HS-5 (cell line): Measurements from ENCODE around the gene RIC8B.
"Not testable (repeated sequence)": the region's sequence is repeated elsewhere in the genome, so short reads cannot be mapped to it uniquely, and the experiment has no call there.

Source experiments
- DNase-seq: peaks from one replicate; pipeline ENCODE4 v3.0.0-alpha.2; 2012; ENCODE audit warnings: low read depth

RIC8B gene

DNA sequence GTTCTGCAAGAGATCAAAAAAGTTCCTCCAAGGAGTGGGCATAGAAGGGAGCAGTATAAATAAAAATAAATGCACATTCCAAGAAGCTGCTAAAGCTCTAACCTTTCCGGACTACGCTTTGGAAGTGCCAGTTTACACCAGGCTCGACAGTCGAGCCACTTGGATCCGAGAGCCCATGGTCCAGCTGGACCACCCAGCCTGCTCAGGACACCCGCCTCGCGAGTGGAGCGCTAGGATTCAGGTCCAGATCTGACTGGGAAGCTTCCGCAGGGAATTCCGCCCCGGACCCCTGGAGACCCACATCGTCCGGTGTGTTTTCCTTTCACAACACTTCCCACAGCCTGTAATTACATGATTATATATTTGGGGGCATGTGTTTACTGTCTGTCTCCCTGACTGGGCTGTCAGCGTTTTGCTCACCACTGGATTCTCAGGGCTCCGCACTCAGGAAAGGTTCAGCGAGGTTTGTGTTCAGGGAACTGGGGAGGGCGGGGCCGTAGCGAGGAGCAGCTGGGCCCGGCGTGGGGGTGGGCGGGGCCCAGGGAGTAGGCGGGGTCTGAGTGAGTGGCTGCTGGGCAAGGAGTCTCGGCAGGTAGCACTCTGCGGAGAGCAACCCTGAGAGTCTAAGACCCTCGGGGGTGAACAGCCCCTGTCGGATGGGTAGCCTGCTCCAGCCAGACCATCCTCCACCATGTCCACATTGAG lies 128.9 kb downstream of the RIC8B start:
- no peak for DNase-seq

DNA sequence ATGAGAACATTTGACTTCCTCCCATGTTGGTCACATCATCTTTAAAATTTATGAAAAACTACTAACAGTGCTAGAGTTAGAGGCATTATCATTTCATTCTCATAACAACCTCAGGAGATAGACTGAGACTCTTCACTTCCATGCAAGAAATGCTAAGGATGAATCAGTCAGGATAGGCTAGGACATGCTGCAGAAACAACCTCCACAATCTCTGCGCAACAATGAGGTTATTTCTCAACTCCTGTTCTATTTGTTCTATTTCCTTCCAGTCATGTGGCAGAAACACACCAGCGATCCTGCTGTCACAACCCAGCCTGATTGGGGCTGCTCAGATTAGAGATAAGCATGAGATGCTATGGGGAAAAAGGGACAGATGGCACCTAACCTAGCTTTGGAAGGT lies 132.2 kb downstream of the RIC8B start:
- no peak for DNase-seq

DNA sequence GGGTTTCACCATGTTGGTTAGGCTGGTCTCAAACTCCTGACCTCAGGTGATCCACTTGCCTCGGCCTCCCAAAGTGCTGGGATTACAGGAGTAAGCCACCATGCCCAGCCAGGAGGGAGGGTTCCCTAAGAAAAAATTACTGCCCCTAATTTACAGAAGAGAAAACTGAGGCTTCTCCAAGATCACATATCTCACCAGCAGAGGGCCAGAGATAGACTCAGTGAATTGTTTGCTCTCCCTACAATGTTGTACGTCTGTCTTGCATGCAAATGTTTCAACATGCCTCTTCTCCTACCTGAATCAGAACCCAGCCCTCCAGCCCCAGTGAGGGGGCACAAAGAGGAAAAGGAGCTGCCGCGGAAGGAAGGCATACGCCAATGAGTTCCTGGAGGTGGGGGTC lies 132.9 kb downstream of the RIC8B start:
- DNase-seq: no peak

DNA sequence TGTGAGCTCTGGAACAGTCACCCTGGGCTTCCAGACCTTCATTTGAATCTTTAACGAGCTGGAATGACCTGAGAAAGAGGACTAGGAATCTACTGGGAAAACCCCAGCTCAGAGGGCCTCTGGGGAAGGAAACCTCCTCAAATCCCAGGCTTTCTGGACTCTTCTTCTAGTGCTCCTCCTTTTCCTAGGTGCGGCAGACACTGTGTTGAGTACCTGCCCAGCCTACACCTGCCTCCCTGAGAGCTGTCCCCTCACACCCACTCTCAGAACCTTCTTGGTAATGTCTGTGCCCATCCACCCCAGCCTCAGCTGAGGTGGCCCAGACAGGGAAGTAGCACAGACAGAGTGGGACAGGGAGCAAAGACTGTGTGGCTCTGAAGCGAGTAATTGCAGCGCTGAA lies 133.4 kb downstream of the RIC8B start:
- no peak for DNase-seq

DNA sequence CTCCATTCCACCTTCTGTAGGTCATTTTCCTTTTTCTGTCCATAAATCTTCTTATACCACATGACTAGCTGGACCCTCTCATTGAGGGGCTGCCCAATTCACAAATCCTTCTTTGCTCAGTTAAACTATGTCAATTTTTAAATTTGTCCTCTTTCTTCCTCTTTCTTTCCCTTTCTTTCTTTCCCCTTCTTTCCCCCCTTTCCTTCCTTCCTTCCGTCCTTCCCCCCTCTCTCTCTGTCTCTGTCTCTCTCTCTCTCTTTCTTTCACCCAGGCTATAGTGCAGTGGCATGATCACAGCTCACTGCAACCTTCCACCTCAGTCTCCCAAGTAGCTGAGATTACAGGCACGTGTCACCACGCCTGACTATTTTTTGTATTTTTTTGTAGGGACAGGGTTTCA lies 134.1 kb downstream of the RIC8B start:
- no peak for DNase-seq

DNA sequence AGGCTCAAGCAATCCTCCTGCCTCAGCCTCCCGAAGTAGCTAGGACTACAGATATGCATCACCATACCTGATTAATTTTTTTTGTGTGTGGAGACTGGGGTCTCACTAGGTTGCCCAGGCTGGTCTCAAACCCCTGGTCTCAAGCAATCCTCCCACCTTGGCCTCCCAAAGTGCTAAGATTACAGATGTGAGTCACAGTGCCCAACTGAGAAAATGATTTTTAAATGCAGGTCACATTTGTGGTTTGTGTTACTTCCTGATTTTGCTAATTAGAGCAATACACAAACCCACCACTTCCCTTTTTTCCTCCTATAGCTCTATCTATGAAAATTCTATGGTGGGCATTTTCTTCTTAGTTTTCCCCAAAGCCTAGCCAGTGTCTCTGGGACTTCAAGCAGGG lies 135.7 kb downstream of the RIC8B start:
- DNase-seq: no peak

DNA sequence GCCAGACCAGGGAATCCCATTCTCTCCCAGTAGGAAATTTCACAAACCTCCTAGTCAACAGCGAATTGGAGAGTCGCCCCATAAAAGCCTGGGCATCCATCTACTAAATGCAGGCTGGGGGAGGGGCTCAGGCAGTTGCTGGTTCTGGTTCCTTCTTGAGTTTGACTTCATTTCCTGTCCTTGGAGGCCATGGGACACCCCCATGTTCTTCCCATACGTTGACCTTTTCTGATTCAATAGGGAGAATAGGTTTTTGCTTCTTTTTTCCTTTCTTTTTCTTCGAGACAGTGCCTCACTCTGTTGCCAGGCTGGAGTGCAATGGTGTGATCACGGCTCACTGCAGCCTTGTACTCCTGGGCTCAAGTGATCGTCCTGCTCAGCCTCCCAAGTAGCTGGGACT lies 137.1 kb downstream of the RIC8B start:
- DNase-seq: no peak

DNA sequence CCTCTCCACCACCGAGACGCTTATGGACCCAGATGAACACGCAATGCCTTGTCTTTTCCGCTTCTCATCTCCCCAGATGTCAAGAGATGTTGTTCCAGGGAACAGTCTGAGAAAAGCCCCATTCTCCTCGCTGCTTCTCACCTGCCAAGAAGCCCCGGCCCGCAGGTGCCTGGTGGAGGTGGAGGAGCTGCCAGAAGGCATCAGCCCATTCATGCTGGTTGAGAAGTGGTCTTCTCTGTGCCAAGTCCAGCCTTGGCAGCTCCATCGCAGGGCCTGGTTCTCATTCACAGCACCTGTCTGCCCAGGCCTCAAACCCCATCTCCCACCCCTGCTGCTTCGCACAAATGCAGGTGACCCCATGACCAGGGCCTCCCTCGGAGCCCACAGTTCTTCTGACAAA lies 139.0 kb downstream of the RIC8B start:
- no peak for DNase-seq

DNA sequence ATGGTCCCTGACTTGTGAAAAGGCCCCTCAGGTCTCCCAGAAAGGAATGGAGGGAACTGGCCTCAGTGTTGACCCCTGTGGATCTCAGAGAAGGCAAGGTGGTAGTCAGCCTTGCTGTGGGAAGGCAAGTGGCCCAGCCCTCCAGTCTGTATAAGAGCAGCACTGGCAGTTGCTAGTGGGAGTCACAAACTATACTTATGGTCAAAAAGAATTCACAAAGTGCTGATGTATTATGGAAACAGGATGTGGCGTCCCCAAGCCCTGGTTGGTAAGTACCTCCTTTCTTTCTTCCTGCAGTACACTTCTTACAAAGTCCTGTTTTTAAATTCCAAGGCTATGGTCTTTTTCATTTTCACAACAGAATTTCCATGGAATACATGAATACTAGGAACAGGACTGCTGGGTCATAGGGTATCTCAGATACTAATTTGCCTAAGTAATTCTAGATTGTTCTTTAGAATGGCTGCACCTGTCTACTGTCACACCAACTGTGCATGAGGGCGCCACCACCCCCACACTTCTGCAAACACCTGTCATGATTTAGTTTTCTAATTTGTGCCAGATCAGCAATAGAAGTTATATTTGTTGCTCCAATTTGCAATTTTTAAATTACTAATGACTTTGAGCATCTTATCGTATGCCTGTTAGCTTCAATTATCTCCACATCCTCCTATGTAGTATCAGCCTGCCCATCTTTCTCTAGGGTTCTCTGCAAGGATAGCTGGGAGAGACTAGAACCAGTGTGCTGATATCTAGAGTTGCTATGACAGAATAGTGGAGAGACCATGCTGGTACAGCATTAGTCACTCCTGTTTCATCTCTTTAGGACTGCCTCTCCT lies 140.5 kb downstream of the RIC8B start:
- no peak for DNase-seq

DNA sequence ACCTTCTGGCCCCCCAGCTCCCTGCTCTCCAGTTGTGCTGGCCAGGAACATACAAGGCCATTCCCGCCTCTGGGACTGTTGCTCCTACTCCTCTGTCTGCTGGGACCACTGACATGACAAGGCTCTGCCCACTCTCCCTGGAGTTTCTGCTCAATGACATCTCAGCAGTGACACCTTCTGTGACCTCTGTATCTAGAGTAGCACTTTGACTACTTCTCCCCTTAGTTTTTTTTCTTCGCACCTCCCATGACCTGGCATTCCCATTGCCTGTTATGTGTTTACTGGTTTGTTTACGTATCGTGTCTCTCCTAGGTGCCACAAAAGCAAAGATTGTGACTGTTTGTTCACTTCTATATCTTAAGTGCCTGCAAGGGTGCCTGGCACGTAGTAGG lies 141.1 kb downstream of the RIC8B start:
- DNase-seq: no peak

DNA sequence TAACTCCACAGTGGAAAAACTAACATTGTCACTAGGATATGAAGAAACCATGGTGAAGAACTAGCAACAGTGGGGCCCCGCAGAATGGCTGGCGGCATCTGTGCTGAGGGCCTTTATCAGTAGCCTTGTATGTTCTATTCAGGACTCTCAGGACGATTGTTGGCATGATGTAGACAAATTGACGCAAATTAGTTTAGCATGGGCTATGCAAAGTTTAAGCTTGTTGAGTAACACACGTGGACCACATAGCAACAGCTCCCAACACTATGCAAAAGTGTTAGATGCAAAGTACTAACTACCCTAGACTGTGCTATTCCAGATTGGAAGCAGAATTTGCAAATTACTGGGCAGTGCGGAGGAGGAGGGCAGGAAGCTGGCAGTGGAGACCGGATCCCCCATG lies 143.0 kb downstream of the RIC8B start:
- DNase-seq: no peak

DNA sequence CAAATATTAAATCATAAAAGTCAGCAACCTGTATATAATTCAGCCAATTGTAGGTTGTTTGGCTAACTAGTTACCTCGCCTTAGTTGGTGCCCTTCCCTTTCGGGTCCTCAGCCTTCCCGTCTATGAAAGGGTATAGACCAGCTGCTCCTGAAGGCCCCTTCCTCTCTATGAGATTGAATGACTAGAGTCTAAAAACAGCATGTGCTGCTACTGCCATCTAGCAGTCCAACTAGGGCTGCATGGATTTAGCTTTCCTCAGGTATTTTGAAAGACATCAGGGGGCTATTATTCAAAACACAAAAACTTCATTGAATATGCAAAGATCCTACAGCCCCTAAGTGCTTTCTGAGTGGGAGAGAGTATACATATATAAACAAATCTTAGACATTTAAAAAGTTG lies 144.3 kb downstream of the RIC8B start:
- DNase-seq: no peak

DNA sequence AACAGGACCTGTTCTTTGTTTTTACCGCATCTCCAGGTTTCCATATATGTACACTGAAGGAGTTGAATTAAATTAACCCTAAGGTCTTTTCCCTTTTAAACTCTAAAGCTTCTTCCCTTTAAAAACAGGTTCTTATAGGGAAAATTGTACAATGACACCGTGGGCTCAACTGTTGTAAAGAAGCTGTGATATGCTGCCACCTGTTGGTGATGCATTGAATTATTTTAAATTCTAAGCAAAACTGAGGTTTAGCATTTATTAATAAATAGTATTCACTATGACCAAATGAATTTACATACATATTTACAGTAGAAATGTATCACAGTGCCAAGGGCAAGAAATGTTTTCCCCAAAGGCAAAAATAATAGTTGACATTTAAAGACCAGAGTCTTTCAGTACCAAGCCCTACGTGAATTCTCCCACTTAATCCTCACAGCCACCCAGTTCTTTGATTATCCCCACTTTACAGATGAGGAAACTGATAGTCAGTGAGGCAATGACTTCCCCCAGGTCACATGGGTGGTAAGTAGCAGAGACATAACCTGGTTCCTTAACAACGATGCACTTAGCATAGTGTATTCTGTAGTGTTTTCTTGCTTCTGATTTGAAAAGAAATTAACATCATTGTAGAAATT lies 145.5 kb downstream of the RIC8B start:
- no peak for DNase-seq

DNA sequence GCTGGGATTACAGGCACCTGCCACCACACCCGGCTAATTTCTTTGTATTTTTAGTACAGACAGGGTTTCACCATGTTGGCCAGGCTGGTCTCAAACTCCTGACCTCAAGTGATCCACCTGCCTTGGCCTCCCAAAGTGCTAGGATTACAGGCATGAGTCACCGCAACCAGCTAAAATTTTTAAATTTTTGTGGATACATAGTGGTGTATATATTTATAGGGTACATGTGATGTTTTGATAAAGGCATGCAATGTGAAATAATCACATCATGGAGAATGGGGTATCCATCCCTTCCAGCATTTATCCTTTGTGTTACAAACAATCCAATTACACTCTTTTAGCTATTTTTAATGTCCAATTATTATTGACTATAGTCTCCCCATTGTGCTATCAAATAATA lies 147.5 kb downstream of the RIC8B start:
- DNase-seq: not testable (repeated sequence)

DNA sequence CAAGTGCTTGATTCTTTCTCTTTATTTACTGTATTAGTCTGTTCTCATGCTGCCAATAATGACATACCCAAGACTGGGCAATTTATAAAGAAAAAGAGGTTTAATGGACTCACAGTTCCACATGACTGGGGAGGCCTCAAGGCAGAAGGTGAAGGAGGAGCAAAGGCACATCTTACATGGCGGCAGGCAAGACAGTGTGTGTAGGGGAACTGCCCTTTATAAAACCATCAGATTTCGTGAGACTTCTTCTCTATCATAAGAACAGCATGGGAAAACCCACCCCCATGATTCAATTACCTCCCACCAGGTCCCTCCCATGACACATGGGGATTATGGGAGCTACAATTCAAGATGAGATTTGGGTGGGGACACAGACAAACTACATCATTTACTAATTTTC lies 149.1 kb downstream of the RIC8B start:
- not testable (repeated sequence) for DNase-seq

DNA sequence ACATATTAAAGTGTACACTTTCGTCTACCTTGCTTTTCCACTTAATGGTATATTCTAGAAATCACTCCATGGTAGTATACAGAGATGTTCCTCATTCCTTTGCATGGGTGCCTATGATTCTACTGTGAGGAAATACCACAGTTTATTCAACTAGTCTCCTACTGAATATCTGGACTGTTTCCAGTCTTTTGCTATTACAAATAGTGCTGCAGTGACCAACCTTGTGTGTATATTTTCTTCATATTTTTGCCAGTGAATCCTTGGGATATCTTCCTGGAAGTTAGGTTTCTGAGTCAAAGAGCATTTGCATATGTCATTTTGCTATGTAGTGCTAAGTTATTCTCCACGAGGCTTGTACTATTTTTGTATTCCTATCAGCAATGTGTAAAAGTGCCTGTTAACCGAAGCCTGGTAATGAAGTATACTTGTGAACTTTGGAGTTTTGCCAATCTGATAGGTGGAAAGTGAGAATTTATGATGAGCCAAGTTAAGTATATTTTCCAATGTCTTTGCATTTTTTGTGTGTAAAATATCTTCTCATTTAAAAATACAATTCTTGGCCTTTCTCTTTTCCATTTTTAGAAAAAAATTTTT lies 149.9 kb downstream of the RIC8B start:
- DNase-seq: no peak

DNA sequence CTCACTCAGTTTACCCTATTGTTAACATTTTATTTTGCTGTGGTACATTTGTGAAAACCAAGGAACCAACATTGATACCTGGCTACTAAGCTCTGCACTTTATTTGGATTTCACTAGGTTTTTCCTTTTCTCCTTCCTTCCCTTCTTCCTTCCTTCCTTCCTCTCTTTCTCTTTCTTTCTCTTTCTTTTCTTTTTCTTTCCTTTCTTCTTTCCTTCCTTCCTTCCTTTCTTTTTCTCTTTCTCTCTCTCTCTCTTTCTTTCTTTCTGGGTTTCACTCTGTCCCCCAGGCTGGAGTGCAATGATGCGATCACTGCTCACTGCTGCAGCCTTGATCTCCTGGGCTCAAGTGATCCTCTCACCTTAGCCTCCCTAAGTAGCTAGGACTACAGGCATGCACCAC lies 152.2 kb downstream of the RIC8B start:
- no peak for DNase-seq

DNA sequence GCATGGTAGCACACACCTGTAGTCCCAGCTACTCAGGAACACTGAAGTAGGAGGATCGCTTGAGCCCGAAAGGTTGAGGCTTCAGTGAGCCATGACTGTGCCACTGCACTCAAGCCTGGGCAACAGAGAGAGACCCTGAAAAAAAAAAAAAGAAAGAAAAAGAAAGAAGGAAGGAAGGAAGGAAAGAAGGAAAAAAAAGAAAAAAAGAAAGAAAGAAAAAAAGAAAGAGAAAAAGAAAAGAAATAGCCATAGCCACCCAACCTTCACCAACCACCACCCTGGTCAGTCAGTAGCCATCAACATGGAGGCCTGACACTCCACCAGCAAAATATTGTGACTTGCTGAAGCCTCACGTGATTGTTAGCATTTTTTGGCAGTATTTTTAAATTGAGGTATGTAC lies 159.8 kb downstream of the RIC8B start:
- DNase-seq: no peak
